ENCODE results near the gene GPLD1. TPM values are rescaled to one million over a fixed set of nuclear protein-coding genes. Genes with fewer than 3 reads are reported as not detected.
"Not testable (repeated sequence)": the region's sequence is repeated elsewhere in the genome, so short reads cannot be mapped to it uniquely, and the experiment has no call there.

Gene GPLD1
- total RNA-seq, 1 donor, result 0.43 TPM

- H3K4me3 ChIP-seq (ENCODE audit: low read depth, low read length), result no peak overlapping the region
- no peak for TF ChIP-seq CTCF (IDR thresholded peaks at IDR 0.05; ENCODE audit: insufficient read depth, low read depth, low read length)
- no peak for DNase-seq (ENCODE audit: low read depth)
Observed at GRCh38 chr6:24513602-24514001, 24.2 kb upstream of the GPLD1 start.

- not testable (repeated sequence) for H3K4me3 ChIP-seq (ENCODE audit: low read depth, low read length); DNase-seq (ENCODE audit: low read depth)
Observed at GRCh38 chr6:24511976-24512375, 22.6 kb upstream of the GPLD1 start.

- DNase-seq (ENCODE audit: low read depth), result no peak
- TF ChIP-seq CTCF (IDR thresholded peaks at IDR 0.05; ENCODE audit: insufficient read depth, low read depth, low read length), result no peak
- H3K4me3 ChIP-seq (ENCODE audit: low read depth, low read length), result no peak overlapping the region
Observed at GRCh38 chr6:24506814-24507520, 17.6 kb upstream of the GPLD1 start.

GRCh38 chr6:24504649-24505586 lies 15.5 kb upstream of the GPLD1 start:
- TF ChIP-seq CTCF (IDR thresholded peaks at IDR 0.05; ENCODE audit: insufficient read depth, low read depth, low read length), result no peak
- DNase-seq (ENCODE audit: low read depth), result peak; percentile 13
- H3K4me3 ChIP-seq (ENCODE audit: low read depth, low read length), result no peak overlapping the region

- no peak overlapping the region for H3K4me3 ChIP-seq (ENCODE audit: low read depth, low read length)
- TF ChIP-seq CTCF (IDR thresholded peaks at IDR 0.05; ENCODE audit: insufficient read depth, low read depth, low read length), result no peak
- peak; percentile 21 for DNase-seq (ENCODE audit: low read depth)
Observed at GRCh38 chr6:24504287-24504648, 14.9 kb upstream of the GPLD1 start.

GRCh38 chr6:24501914-24502313 lies 12.5 kb upstream of the GPLD1 start:
- no peak overlapping the region for H3K4me3 ChIP-seq (ENCODE audit: low read depth, low read length)
- no peak for TF ChIP-seq CTCF (IDR thresholded peaks at IDR 0.05; ENCODE audit: insufficient read depth, low read depth, low read length)
- DNase-seq (ENCODE audit: low read depth), result no peak

- H3K4me3 ChIP-seq (ENCODE audit: low read depth, low read length), result no peak overlapping the region
- DNase-seq (ENCODE audit: low read depth), result no peak
- no peak for TF ChIP-seq CTCF (IDR thresholded peaks at IDR 0.05; ENCODE audit: insufficient read depth, low read depth, low read length)
Observed at GRCh38 chr6:24501374-24501773, 12.0 kb upstream of the GPLD1 start.
